ENCODE measurements around the gene CDYL2.

Gene CDYL2

DNA sequence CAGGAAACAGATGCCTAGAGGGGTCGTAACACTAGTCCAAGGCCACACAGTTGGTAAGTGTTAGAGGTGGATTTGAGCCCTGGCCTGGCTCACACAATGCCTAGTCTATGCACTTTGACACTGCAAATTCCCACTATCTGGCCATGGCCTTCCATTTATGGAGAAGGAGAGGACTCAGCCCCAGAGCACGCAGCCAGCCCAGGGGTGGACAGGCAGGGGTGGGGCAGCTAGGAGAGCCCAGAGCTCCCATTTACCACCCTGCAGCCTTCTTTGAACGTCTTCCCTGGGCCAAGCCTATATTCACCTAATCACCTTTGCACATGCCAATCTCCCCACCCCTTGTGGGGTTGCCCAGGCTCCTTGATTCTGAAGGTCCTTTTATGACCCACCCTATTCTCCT lies 182.4 kb downstream of the CDYL2 start:
- DNase-seq (ENCODE audit: low read depth in 2 of 2): no peak

DNA sequence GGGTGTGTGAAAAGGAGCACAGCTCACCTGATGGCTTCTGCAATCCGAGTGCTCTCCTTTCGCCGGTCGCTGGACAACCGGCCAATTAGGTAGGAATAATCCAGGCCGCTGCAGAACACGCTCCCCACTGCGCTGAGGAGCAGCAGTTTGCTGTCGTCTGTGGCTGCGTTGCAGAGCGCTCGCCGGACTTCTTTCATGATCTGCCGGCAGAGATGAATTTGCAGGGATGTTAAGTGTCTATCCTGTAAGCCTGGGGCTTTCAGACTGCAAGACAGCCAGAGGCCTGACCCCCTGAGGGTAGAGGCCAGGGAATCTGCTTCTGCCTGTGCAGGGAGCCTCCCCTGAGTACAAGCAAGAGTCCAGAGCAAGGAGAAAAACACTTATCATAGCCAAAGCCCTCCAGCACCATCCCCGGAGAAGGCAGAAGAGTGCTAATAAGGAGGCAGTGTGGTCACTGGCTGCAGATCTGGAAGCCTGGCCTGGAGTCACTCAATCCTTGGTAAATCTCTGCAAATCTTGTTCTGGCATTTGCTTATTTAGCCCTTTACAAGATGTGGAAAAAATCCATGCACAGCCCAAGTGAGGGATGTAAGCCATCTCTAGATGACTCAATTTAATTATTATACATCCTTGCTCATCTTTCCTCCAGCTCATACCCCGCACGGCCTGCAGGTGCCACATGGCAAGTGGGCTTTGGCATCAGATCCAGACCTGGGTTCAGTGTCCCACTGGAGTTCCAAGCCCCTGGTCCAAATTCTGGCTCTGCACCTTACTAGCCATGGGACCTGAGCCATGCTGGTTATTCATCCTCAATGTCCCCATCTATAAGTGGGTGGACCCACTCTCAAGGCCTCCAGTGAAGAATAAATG lies 183.4 kb downstream of the CDYL2 start:
- DNase-seq (ENCODE audit: low read depth in 2 of 2): no peak

DNA sequence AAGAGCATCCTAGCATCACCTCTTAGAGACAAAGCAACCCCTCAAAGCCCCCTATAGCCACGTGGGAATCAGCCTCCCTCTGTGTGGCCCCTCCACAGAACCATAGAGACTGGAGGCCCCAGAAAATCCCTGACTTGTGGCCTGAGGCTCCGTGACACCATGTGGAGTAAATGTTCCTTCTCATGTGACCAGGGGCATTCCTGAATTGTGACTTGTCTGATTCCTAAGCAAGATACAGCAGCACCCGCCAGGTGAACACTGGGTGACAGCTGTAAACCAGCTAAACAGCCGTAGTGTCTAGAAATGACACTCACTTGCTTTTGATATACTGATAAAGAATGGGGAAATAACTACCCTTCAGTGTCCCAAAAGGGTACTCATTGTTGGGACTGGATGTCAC lies 184.6 kb downstream of the CDYL2 start:
- DNase-seq (ENCODE audit: low read depth in 2 of 2): no peak

DNA sequence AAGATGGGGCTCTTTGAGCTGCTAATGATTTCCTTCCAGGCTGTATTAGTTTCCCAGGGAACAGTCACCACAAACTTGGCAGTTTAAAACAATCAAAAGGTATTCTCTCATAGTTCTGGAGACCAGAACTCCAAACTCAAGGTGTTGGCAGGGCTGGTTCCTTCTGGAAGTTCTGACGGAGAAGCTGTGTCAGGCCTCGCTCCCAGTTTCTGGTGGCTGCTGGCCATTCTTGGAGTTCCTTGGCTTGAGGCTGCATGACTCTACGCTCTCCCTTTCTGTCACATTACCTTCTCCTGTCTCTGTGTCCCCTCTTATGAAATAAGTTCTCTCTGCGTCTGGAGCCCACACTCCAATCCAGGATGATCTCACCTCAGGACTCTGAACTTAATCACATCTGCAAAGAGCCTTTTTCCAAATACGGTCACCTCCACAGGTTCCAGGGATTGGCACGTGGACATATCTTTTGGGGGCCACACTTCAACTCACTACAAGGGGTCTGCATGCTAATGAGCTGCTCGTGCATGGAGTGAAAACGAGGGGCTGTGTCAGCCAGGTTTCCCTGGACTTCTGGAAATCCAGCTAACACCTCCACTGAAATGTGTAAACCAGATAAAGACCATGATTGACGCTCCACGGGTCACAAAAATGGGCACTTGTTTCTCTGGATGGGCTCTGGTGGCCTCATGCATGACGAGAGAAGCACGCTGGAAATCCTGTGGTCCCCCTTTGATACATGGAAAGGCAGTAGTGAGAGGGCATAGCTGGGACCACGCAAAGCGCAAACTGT lies 185.3 kb downstream of the CDYL2 start:
- DNase-seq (ENCODE audit: low read depth in 2 of 2): no peak

DNA sequence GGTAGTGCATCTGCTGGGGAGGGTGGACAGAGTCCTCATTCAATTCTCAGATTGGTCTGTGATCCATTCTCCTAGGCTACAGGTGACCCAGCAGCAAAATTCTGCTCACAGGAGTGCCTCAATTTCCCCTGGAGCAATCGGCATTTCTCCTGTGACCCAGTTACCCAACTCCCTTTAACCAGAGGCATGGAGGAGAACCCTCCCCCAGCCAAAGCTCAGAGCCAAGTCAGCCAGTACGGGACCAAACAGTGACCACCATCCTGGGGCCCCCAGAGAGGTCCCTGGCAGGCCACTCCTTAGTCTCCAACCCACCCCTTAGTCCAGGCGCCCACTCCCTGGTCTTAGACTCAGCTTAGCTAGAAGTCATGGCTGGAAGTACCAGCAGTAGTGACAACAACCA lies 188.0 kb downstream of the CDYL2 start:
- DNase-seq (ENCODE audit: low read depth in 2 of 2): no peak

DNA sequence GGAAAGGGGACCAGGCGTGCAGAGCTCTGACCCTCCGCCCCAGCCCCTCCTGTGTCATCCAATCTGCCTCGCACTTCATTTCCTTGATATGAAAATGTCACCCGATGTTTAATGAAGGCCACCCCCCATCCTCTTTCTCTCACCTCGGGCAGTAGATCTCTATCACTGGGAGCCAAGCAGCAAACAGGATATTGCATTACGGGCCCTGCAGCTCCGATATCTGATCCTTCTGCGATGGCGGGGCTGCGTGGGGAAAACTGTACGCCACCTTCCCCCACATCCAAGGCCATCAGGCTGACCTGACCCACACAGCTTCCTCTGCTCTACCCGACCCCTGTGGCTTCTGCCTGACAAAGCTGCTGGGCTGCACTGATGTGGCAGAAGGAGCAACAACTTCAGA lies 188.7 kb downstream of the CDYL2 start:
- DNase-seq (ENCODE audit: low read depth in 2 of 2): no peak

DNA sequence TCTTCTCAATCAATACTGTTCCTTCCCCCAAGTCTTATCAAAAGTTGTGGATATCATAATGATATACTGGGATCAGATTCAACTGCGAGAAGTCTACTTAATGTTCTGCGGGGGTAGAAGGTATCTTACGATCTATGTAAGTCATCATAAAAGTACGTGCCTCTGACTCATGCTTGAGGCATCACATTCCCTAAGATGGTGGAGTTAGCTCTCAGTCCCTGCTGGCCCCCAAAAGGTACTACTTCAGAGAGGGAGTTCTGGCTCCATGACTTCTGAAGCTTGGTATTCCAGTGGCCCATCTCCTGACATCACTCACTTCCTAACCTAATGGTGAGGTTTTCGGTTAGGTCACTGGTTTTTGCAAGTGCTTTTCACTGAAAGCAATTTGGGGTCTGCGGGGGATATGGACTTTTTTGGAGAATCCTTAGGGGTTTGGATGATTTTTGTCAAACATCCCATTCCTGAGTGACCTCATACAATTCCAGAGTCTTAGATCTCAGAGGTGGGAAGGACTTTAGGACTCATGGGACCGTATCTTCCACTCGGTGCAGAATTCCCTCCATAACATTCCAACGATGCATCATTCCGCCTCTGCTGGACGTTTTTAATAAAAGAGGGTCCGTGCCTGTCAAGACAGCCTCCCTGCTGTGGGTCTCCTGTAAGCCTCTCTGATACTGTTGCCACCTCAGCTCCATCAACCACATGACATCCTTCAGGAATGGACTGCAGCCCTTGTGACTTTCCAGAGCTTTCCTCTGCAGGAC lies 189.3 kb downstream of the CDYL2 start:
- no peak for DNase-seq (ENCODE audit: low read depth in 2 of 2)

DNA sequence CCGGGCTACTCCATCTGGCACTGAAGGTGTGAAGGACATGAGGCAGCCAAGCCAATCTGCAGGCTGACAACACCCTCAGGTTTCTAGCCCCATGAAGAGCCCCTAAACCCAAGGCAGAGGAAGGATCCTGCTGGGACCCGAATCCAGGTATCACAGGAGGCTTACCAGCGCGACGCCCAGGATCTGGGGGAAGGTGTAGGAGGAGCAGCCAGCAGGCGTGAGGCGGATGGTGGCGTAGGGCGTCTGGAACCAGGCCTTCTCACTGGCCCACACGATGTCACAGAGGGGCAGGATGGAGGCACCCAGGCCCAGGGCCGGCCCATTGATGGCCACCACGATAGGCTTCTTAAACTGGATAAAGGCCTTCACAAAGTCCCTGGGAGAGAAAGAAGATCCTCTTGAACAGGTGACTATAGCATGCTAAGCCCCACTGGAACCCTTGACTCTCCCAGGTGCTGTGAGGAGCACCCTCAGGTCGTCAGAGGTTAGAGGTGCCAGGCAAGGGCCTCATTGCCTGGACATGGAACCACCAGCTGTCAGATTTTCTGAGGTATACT lies 191.9 kb downstream of the CDYL2 start:
- no peak for DNase-seq (ENCODE audit: low read depth in 2 of 2)

DNA sequence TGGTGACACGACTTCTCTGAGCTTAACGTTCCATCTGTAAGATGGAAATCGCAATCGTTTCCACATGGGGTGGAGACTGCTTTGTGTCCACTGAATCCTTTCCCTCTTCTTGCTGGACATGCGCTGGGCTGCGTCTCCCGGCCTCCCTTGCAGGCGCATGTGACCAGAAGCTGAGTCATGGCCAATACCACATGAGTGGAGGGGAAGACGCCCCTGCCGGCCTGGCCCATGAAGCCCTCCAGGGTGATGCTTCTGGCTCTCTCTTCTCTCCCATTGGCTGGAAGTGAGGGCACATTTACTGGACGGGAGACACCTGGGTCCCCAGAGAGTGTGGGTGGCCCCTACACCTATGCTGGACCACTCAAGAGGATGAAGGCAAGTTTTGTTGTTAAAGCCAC lies 192.5 kb downstream of the CDYL2 start:
- no peak for DNase-seq (ENCODE audit: low read depth in 2 of 2)

DNA sequence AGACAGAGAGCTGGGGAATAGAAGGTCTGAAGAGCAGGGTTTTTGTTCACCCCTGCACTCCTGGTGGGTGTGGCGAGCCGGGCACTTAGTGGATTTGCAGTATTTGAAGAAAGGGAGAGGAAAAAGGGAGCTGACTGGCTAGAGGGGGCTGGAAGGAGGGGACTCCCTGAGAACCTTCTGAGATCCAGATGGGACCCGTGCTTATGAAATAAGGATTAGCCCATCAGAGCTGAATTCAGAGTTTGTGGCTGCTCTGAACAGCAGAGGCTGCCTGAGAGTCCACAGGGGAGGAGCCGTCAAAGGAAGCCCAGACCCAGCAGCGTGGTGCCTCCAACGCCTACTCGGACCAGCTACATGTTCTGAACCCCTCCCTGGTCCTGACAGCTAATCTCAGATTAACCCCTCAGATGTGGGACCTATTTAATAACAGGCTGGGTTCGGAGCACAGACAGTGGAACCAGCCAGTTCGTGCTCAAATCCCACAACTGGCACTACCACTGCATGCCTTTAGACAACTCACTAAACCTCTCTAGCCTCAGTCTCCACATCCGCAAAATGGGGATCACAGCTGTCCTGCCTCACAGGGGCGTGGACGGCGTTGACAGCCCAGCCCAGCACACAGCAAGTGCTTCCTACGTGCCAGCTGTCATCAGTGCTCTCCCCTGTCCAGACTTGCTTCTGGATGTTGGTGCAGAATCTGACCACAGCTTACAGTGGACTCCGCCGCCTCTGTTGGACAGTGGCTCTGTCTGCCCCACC lies 193.0 kb downstream of the CDYL2 start:
- DNase-seq (ENCODE audit: low read depth in 2 of 2): no peak

DNA sequence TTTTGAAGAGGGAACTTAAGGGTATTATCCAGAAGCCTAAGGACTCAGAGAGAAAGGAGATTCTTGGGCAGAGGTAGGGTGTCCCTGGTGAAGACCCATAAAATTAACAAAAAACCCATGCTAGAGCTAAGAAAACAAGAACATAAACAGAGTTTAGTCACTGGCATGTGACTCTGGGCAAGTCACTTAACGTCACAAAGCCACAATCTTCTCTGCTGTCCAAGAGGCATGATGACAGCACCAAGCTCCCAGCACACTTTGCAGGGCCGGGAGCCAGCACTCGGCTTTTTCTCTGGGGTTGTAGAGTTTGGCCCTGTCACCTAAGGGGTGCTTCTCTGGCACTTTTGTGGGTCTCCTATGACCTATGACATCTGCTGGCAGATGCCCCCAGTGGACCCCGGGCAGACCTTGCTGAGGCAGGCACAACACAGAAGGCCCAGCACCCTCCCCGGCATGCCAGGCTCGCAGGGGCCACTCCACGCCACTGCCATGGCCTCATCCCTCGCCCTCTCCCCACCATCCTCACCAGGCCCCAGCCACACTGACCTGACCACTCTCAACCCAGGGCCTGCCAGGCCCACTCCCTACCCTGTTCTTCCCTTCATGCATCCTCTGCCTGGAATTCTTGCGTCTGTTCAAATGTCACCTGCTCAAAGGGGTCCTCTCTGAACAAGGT lies 193.8 kb downstream of the CDYL2 start:
- no peak for DNase-seq (ENCODE audit: low read depth in 2 of 2)

DNA sequence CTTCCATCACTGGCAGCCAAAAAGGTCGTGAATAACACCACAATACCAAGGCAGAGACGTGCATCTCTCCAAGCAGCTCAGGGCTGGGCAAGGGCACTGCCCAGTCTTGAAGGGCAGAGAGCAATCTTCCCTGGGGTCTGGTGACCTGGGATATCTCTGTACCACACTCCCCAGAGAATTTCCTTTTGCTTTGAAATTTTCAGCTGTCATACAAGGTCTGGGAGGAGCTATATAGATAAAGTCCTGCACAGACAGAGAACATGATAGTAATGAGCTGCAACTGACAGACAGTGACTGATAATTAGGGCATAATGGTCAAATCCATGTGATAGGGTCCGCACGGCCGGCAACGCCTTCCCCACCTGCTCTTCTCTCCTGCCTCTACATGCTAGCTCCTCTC lies 195.5 kb downstream of the CDYL2 start:
- DNase-seq (ENCODE audit: low read depth in 2 of 2): no peak

DNA sequence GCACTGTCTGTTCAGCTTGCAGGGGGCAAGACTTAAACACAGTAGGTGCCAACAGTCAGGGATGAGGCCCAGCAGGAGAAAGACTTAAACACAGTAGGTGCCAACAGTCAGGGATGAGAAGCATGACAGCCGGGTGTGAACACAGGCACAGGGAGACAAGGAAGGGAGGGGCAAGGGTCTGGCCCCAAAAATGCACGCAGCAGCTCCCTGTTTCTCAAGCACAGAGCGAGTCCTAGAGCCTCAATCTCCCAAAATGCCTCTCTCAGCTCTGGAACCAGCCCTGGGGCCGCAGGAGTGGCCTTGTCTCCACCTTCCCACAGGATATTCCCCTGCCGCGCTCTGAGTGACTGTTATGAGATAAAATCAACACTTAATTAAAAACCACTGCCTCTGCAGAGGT lies 197.2 kb downstream of the CDYL2 start:
- no peak for DNase-seq (ENCODE audit: low read depth in 2 of 2)

DNA sequence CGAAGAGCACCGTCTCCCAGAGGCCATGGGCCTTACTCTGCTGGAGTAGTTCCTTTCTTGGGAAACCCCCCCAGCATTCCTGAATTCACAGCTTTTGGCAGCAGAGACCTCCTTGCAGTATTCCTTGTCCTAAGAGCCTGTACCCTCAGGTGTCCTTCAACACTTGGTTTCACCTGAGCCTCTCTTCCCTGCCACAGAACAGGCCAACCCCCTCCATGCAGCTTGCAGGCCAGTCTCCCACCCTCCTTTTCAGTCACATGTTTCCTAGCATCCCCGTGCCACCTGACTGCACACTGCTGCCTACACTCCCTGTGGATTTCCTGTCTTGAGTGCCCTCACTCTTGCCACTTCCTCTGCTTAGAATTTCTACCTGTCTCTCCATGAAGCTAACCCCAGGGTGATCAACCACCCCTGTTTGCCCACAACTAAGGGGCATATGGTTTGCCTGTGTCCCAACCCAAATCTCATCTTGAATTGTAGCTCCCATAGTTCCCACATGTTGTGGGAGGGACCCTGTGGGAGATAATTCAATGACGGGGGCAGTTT lies 198.1 kb downstream of the CDYL2 start:
- no peak for DNase-seq (ENCODE audit: low read depth in 2 of 2)

DNA sequence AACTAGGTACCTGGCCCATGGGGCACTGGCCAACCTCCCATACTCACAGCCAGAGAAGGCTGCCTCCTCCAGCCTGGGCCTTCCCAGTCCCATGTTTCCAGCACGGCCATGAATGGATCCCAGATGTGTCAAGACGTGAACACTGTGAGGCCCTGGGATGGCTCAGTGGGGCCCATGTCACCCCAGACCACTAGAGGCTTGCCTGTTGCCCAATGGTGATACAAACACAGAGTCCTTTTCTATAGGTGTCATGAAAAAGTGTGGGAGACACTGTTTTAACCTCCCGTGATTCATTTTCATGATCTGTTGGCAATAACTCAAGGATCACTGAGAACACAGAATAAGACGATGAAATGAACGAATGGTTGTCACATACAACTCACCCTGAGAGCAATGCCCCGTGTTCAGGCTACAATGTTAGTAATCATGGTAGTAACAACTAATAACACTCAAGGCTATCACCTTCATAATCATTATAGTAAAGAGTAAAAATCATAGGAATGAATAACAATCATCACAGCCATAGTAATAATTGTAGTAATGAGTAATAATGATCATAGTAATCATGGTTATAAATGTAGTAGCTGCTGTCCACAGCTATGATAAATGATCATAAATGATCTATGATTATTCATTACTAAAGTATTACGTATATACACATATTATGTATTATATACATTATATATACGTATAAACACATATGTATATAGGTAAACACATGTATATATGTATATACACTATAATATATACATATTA lies 199.6 kb downstream of the CDYL2 start:
- DNase-seq (ENCODE audit: low read depth in 2 of 2): no peak

DNA sequence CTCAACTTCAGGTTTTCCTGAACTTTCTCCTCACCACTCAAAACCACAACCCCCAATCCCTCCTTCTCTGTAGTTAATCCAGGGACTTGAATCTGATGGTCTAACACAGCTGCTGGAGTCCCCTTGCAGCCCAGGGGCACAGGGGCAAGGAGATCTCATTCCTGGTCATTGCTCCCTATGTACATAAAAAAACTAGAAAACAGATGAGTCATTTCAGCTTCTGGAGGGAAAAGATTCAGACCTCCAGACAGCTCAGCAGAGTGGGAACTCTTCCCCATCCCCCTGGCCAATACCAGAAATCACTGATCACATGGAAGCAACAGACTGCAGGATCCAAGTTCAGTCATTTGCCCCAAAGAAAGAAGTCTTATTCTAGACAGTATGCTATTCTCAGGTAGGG lies 201.5 kb downstream of the CDYL2 start:
- DNase-seq (ENCODE audit: low read depth in 2 of 2): no peak

DNA sequence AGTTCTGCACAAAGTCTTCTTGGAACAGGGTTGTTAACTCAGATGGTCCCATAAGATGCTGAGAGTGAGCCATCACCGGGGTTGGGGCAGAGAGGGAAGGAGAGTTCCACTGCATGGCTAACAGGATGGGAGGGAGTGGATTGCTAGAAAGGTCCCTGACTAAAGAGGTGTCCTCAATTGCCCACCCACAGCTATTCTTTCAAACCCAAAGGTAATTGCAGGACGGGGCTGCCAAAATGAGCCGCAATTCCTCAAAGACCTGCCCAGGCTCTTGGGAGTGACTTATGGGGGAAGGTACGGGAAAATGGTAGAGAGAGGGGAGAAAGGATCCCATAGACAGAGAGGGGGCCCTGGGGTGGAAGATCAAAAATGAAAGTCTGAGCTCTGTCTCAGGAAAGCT lies 203.2 kb downstream of the CDYL2 start:
- no peak for DNase-seq (ENCODE audit: low read depth in 2 of 2)

DNA sequence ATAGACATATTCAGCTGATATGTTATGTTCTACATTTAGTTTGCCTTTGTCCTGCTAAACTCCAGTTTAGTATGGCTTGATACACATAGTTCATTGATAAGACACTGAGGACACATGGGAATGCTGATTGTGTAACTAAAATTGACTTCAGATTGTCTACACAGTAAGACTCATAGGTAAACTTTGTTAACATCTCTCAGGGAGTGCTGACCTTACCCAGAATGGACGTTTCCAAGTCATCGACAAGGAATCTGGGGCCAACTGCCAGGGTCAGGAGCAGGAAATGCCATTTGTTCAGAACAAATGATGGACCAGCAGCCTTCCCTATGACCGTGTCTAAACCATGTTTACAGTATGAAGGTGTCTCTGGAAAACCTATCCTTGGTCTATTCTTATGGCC lies 204.9 kb downstream of the CDYL2 start:
- no peak for DNase-seq (ENCODE audit: low read depth in 2 of 2)

DNA sequence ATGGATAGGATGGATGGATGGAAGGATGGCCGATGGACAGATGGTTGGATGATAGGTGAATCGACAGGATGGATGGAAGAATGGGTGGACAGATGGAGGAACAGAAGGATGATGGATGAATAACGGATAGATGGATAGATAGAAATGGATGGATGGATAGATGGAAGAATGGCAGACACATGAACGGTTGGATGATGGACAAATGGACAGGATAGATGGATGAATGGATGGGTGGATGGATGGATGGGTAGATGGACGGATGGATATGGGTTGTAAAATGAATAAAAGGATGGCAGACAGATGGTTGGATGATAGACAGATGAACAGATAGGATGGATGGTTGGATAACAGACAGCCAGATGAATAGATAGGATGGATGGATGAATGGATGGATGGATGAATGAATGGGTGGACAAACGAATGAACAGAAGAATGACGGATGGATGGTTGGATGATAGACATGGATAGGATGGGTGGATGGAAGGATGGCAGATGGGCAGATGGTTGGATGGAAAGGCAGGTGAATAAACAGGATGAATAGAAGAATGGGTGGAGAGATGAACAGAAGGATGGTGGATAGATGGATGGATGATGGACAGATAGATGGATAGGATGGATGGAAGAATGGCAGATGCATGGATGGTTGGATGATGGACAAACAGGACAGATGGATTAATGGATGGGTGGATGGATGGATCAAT lies 207.7 kb downstream of the CDYL2 start:
- DNase-seq (ENCODE audit: low read depth in 2 of 2): no peak
